GM12865 (cell line): ENCODE results near the gene FMO5.
"Not testable (repeated sequence)": the region's sequence is repeated elsewhere in the genome, so short reads cannot be mapped to it uniquely, and the experiment has no call there.

Experiments
- DNase-seq: peaks from one replicate; pipeline ENCODE4 v3.0.0; 2010; ENCODE audit warnings: low read depth
- H3K4me3 ChIP-seq: 2 replicates; pipeline ENCODE4 v1.5.1; 2011; ENCODE audit warnings: mild to moderate bottlenecking, low read depth, low read length, control low read depth
- TF ChIP-seq, protein P1 (sequence below): IDR thresholded peaks from 2 replicates; pipeline ENCODE4 v1.5.1; 2011; ENCODE audit warnings: low read length, control low read depth, low read depth, inconsistent platforms; ENCODE audit not compliant: insufficient read depth; ENCODE audit errors: missing control alignments

Gene FMO5

DNA sequence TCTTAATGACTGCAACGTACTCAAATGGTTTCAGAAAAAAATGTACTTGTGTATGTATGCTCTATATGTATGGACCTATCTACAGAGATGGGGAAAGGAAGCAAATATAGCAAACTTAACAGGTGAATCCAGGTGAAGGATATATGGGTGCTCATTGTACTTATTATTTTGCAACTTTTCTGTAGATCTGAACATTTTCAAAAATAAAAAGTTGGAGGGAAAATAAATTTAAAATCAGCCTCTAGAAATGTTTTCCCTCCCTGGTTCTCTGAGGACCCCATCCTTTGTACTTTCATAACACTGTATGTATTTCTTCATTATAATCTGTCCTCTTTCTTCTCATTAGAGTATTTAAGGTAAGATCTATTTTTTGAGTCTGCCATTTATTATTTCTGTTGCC is 17.9 kb downstream of the FMO5 start:
- no peak overlapping the region for H3K4me3 ChIP-seq
- TF ChIP-seq, protein P1, sequence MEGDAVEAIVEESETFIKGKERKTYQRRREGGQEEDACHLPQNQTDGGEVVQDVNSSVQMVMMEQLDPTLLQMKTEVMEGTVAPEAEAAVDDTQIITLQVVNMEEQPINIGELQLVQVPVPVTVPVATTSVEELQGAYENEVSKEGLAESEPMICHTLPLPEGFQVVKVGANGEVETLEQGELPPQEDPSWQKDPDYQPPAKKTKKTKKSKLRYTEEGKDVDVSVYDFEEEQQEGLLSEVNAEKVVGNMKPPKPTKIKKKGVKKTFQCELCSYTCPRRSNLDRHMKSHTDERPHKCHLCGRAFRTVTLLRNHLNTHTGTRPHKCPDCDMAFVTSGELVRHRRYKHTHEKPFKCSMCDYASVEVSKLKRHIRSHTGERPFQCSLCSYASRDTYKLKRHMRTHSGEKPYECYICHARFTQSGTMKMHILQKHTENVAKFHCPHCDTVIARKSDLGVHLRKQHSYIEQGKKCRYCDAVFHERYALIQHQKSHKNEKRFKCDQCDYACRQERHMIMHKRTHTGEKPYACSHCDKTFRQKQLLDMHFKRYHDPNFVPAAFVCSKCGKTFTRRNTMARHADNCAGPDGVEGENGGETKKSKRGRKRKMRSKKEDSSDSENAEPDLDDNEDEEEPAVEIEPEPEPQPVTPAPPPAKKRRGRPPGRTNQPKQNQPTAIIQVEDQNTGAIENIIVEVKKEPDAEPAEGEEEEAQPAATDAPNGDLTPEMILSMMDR, result no peak
- DNase-seq, result no peak

DNA sequence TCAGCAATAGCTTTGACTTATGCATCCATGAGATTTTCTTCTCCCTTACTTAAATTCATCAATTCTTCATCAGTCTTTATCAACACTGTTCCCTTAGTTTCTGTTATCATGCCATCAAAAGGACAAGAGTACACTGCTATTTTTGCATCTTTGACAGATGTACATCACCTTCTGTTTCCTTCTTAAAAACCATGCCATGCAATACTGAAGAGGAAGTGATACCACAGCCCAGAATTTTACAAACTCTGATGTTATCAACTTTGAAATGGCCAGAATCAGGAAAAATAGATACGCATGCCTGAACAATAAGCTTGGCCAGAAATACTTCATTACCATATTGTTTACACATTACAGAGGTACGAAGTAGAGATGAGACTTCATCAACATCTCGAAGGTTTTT is 21.1 kb downstream of the FMO5 start:
- DNase-seq, result no peak
- TF ChIP-seq, protein P1, result no peak
- H3K4me3 ChIP-seq, result no peak overlapping the region

DNA sequence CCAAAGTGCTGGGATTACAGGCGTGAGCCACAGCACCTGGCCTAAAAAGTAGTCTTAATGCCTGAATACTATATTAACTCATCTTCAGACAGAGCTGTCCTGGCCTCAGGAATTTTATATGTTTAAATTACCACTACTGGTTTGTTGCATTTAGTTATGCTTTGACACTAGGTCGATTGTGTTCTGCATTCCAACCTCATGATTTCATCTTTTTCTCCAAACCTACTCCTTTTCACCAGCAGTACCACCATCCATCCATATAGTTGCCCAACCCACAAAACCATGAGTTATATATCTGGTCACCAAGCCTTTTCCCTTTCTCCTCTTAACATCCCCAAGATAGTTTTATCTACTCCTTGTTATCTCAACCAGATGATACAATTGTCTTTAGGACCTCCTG is 22.6 kb downstream of the FMO5 start:
- DNase-seq, result no peak
- no peak overlapping the region for H3K4me3 ChIP-seq
- TF ChIP-seq, protein P1, result no peak

DNA sequence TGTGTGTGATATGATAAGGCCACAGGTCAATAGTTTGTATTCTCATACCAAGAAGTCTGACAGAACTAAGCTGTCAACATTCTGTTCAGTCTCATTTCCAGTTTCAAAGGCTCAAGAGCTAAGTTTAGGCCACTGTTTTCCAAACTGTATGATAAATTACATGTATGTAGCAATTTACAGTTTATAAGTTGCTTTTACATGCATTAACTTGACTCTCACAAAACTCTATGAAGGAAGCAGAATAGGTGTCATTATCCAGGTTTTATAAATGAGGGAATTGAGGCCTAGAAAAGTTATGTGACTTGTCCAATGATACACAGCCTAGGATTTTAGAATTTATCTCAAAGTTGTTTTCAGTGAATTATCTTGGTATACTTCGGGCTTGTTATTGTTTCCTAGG is 23.4 kb downstream of the FMO5 start:
- DNase-seq, result no peak
- TF ChIP-seq, protein P1, result no peak
- H3K4me3 ChIP-seq, result no peak overlapping the region

DNA sequence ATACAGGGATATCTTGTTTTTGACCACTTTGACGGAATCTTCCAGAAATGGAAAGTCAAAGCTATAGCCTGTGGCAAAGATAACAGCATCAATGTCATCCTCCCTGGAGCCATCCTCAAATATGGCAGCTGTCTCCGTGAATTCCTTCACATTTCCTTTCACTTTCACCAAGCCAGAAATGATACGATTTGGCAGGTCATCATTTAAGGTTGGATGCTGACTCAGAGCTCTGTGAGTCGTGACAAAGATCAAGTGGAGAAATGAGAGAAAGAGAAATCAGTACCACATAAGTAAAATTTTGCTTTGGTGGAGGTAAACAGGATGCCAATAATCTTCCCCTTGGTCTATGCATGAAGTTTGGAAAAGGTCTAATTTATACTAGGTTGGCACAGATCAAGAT is 23.9 kb downstream of the FMO5 start:
- DNase-seq, result no peak
- TF ChIP-seq, protein P1, result no peak
- no peak overlapping the region for H3K4me3 ChIP-seq

DNA sequence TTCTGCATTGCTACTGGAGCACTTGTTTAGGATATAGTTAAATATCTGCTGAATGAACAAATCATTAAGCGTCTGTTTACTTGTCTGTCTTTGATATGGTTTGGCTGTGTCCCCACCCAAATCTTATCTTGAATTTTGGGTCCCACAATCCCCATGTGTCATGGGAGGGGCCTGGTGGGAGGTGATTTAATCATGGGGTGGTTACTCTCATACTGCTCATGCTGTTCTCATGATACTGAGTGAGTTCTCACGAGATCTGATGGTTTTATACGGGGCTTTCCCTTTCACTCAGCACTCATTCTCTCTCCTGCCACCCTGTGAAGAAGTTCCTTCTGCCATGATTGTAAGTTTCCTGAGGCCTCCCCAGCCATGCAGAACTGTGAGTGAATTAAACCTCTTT is 27.8 kb downstream of the FMO5 start:
- not testable (repeated sequence) for H3K4me3 ChIP-seq, DNase-seq

DNA sequence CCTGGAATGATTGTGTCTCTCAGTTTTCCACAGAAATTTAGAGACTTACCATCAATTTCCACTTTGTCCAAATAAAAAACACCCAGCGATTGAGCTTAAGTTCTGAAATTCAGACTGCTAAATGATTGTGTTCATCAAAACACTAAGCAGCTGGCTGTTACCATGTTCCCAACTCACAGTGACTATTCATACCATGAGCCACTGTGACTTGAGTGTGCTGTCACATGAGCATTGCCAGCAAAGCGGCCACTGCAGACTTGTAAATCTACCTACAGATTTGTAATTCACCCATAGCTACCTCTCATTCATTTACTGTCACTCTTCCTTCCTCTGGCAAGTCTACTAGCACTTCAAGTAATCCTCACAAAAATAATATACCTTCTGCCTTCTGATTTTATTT is 35.6 kb downstream of the FMO5 start:
- no peak for DNase-seq
- H3K4me3 ChIP-seq, result no peak overlapping the region
- TF ChIP-seq, protein P1, result no peak

DNA sequence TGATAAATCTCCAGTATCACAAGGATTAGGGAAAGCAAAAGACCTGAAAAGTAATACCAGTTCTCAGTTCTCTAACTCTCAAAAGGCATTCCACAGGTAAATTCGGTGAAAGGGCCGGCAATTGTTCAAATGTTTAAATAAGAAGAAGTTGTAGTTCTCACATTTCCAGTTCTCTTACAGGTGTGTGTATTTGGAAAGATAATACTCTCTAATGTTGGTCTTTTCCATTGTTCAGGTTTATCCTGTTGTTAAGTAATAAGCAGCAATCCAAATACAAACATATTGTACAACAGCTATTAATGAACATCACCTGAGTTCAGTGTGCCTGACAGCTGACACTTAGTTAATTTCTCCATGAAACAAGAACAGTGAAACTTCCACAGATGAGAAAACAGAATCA is 39.7 kb downstream of the FMO5 start:
- TF ChIP-seq, protein P1, result no peak
- no peak overlapping the region for H3K4me3 ChIP-seq
- DNase-seq, result no peak
